T-helper 1 cell treated with Interleukin-12 subunit alpha and Interleukin-12 subunit beta and Interleukin-4 antibody, amounts not matched to agents 30 ng/mL and 1 ng/mL, for 36 hours (primary cell): ENCODE results near the gene OTUD5. TPM values are rescaled to one million over a fixed set of nuclear protein-coding genes. Genes with fewer than 3 reads are reported as not detected.
"Not testable (repeated sequence)": the region's sequence is repeated elsewhere in the genome, so short reads cannot be mapped to it uniquely, and the experiment has no call there.

ENCODE experiments used
- intact Hi-C: fragments of 100-400 bp; cut with micrococcal nuclease; formaldehyde crosslinking; loops from one replicate; pipeline ENCODE4 v1.15.1; 2024
- total RNA-seq: library from RNA; stranded (reverse); gene quantifications from 2 replicates; pipeline ENCODE4 v1.2.3, GENCODE V29; 2022

The OTUD5 gene
- total RNA-seq, 1 donor from 2014 or later, result 71.1 TPM

- intact Hi-C loops, result loop anchor here (5.0 to 10.0 kb wide), 2 partner anchors 196 to 1239 kb away; partner anchors contain the start of genes ELK1, SUV39H1 and UXT
Observed at GRCh38 chrX:48893556-48894348, 63.7 kb downstream of the OTUD5 start.

DNA sequence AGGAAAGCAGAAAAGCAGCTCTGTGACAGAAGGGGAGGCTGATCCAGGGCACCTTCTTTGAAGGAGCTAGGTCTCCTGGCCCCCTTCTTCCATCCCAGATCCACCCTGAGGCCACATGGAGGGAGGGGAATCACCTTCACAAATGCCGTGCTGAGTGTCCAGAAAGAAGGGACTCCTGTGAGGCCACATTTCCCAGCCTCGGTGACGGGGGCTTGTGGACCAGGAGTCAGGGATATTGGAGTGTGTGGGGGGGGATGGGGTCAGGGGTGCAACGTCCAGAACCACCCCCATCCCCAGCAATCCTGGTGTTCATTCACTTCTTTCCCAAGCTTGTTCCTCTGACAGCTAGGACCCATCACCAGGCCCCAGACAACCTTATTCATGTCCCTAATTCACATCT lies 64.5 kb downstream of the OTUD5 start:
- intact Hi-C loops, result loop anchor here (5.0 to 10.0 kb wide), 2 partner anchors 196 to 1238 kb away; partner anchors contain the start of genes ELK1, SUV39H1 and UXT

GRCh38 chrX:48891402-48892288 lies 65.8 kb downstream of the OTUD5 start:
- intact Hi-C loops, result loop anchor here (1.0 to 10.0 kb wide), 14 partner anchors 20 to 1237 kb away; partner anchors contain the start of genes ELK1, HDAC6, SLC35A2 and SUV39H1

GRCh38 chrX:48890934-48891401 lies 66.4 kb downstream of the OTUD5 start:
- intact Hi-C loops, result loop anchor here (1.0 to 10.0 kb wide), 14 partner anchors 20 to 1236 kb away; partner anchors contain the start of genes ELK1, HDAC6, SLC35A2 and SUV39H1

GRCh38 chrX:48890296-48890925 lies 67.0 kb downstream of the OTUD5 start:
- intact Hi-C loops, result loop anchor here (2.0 to 10.0 kb wide), 7 partner anchors 154 to 1236 kb away; partner anchors contain the start of genes ELK1, SUV39H1, UXT and WDR13

- intact Hi-C loops, result not testable (repeated sequence)
Observed at GRCh38 chrX:48886586-48886985, 70.8 kb downstream of the OTUD5 start.

DNA sequence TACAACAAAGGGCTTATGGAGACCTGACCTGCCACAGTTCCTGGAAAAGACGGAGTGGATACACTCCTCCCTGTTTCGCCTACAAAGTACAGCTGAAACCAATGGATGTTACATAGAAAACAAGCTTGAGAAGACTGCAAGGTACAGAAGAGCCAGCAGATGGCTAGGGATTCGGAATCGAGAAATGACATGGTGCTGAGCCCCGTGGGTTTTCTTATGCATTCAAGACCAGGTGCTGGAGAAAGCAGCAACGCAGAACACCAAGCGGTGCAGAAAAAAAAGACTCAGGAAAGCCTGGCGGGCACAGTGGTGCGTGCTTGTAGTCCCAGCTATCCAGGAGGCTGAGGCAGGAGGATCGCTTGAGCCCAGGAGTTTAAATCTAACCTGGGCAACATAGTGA lies 73.7 kb downstream of the OTUD5 start:
- intact Hi-C loops, result no loop called here

DNA sequence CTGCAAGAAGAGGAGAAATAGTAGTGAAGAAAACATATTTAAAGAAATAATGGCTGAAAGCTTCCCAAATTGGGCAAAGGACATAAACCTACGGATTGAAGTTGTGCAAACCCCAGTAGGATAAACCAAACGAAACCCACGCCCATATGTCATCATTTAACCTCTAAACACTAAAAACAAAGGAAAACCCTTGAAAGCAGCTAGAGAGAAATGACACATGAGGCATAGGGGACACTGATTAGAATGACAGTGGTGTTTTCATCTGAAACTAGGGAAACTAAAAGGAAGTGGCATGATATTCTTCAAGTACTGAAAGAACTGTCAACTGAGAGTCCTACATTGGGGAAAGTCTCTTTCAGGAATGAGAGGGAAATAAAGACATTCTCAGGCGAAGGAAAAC lies 80.5 kb downstream of the OTUD5 start:
- intact Hi-C loops, result not testable (repeated sequence)

Other genes starting within 250 kb of the OTUD5 start
- gene GLOD5, start 195.9 kb downstream of the OTUD5 start, total RNA-seq, result not detected in 2 replicates
- not detected in 2 replicates for gene GATA1, start 171.0 kb downstream of the OTUD5 start, total RNA-seq
- 83.1 and 87.3 TPM in 2 replicates for gene HDAC6, start 155.5 kb downstream of the OTUD5 start, total RNA-seq
- not detected in 2 replicates for gene ERAS, start 131.1 kb downstream of the OTUD5 start, total RNA-seq
- 0.56 and 0.78 TPM in 2 replicates for gene PCSK1N, start 122.0 kb downstream of the OTUD5 start, total RNA-seq
- gene TIMM17B, start 59.8 kb downstream of the OTUD5 start, total RNA-seq, result 48.0 and 49.4 TPM in 2 replicates
- gene PQBP1, start 59.7 kb downstream of the OTUD5 start, total RNA-seq, result 88.9 and 92.0 TPM in 2 replicates
- gene SLC35A2, start 46.0 kb downstream of the OTUD5 start, total RNA-seq, result 22.8 and 25.6 TPM in 2 replicates
- gene PIM2, start 38.6 kb downstream of the OTUD5 start, total RNA-seq, result 342 and 350 TPM in 2 replicates
- gene KCND1, start 14.2 kb upstream of the OTUD5 start, total RNA-seq, result 5.0 and 6.3 TPM in 2 replicates
- 103 and 110 TPM in 2 replicates for gene GRIPAP1, start 44.7 kb upstream of the OTUD5 start, total RNA-seq
- 46.6 and 50.9 TPM in 2 replicates for gene TFE3, start 85.8 kb upstream of the OTUD5 start, total RNA-seq
- gene CCDC120, start 101.4 kb upstream of the OTUD5 start, total RNA-seq, result 6.5 and 8.3 TPM in 2 replicates
- gene PRAF2, start 116.4 kb upstream of the OTUD5 start, total RNA-seq, result 20.9 and 22.2 TPM in 2 replicates
- gene WDR45, start 122.3 kb upstream of the OTUD5 start, total RNA-seq, result 68.7 and 71.5 TPM in 2 replicates
- 32.6 and 33.2 TPM in 2 replicates for gene GPKOW, start 166.1 kb upstream of the OTUD5 start, total RNA-seq
- 2.0 and 2.4 TPM in 2 replicates for gene MAGIX, start 205.2 kb upstream of the OTUD5 start, total RNA-seq
- 89.0 and 90.7 TPM in 2 replicates for gene PLP2, start 214.3 kb upstream of the OTUD5 start, total RNA-seq
- 18.6 and 18.9 TPM in 2 replicates for gene PRICKLE3, start 228.8 kb upstream of the OTUD5 start, total RNA-seq
- 2.7 and 3.3 TPM in 2 replicates for gene SYP, start 242.6 kb upstream of the OTUD5 start, total RNA-seq